B cell (primary cell): ENCODE data around the gene IKBKG. TPM values are rescaled to one million over a fixed set of nuclear protein-coding genes. Genes with fewer than 3 reads are reported as not detected.

Source experiments
- ATAC-seq: fragments of 200-7000 bp; cut with Tn5 transposase; one replicate; pipeline ENCODE4 v1.10.0; 2021; ENCODE audit warnings: low read depth, mild to moderate bottlenecking, moderate number of reproducible peaks, moderate library complexity
- CTCF ChIA-PET: fragments of 350-600 bp; sonication (Branson Sonifier 250); formaldehyde crosslinking; loops from one replicate; lab custom pipeline; 2021; ENCODE audit warnings: antibody characterized with exemption, inconsistent platforms; lab: Charles Lee
- POLR2A ChIA-PET: fragments of 350-600 bp; sonication (Branson Sonifier 250); formaldehyde crosslinking; loops from one replicate; lab custom pipeline; 2021; ENCODE audit warnings: antibody characterized with exemption; lab: Charles Lee
- DNase-seq: peaks from one replicate; pipeline ENCODE4 v3.0.0; 2013
- H2AFZ ChIP-seq: 2 replicates; pipeline ENCODE4 v1.6.1; 2012; ENCODE audit warnings: mild to moderate bottlenecking, low read depth, low read length; ENCODE audit not compliant: insufficient read depth, poor library complexity, severe bottlenecking
- H3K27ac ChIP-seq, 2 donors: 1 replicate in 1 of 2; 2 replicates in 1 of 2; pipeline ENCODE4 v1.5.1; 2012 to 2013; ENCODE audit warnings: low read length in 2 of 2, mild to moderate bottlenecking in 2 of 2, moderate library complexity in 1 of 2
- H3K27me3 ChIP-seq, 4 experiments: fragments of 200-600 bp in 1 of 4; sonication (generic) in 1 of 4; replicated peaks in 1 of 4; 1 replicate in 2 of 4; 2 replicates in 2 of 4; pipeline versions ENCODE4 v1.6.1 to v1.7.0; 2013 to 2016; ENCODE audit warnings: low read length in 3 of 4, mild to moderate bottlenecking in 2 of 4, mixed read lengths in 1 of 4, moderate library complexity in 1 of 4; ENCODE audit not compliant: insufficient read depth in 4 of 4, control insufficient read depth in 3 of 4; ENCODE audit errors: control extremely low read depth in 1 of 4
- H3K36me3 ChIP-seq, 2 experiments: replicated peaks in 1 of 2; 1 replicate in 1 of 2; 2 replicates in 1 of 2; pipeline versions ENCODE4 v1.6.1 to v1.7.1; 2013; ENCODE audit warnings: low read length in 1 of 2; ENCODE audit not compliant: insufficient read depth in 2 of 2, control insufficient read depth in 1 of 2; ENCODE audit errors: control extremely low read depth in 1 of 2, extremely low read depth in 1 of 2
- H3K4me1 ChIP-seq, 2 donors: fragments of 200-600 bp in 1 of 2; sonication (generic) in 1 of 2; 1 replicate in 1 of 2; 2 replicates in 1 of 2; pipeline versions ENCODE4 v1.5.1 to v1.6.1; 2013 to 2017; ENCODE audit warnings: low read length in 2 of 2; ENCODE audit not compliant: control insufficient read depth in 2 of 2, insufficient read depth in 2 of 2
- H3K4me2 ChIP-seq: replicated peaks from 2 replicates; pipeline ENCODE3; 2012; ENCODE audit warnings: mild to moderate bottlenecking, low read depth, low read length; ENCODE audit not compliant: poor library complexity, severe bottlenecking
- H3K4me3 ChIP-seq, 5 experiments: fragments of 200-600 bp in 1 of 5; sonication (generic) in 1 of 5; 1 replicate in 3 of 5; 2 replicates in 2 of 5; pipeline versions ENCODE4 v1.5.1 to v1.7.0; 2011 to 2016; ENCODE audit warnings: low read length in 4 of 5, mild to moderate bottlenecking in 4 of 5, low read depth in 2 of 5, control low read depth in 1 of 5, moderate library complexity in 1 of 5; ENCODE audit not compliant: insufficient read depth in 1 of 5; ENCODE audit errors: control extremely low read depth in 1 of 5, extremely low read depth in 1 of 5
- H3K79me2 ChIP-seq: fragments of 200-600 bp; sonication (generic); one replicate; pipeline ENCODE4 v1.6.0; 2016; ENCODE audit warnings: low read length; ENCODE audit not compliant: control insufficient read depth, insufficient read depth
- H3K9ac ChIP-seq: fragments of 200-600 bp; sonication (generic); 2 replicates; pipeline ENCODE4 v1.6.1; 2017; ENCODE audit warnings: mild to moderate bottlenecking, low read length, moderate library complexity
- H3K9me3 ChIP-seq, 3 donors: one replicate each; pipeline versions ENCODE4 v1.6.1 to v1.7.1; 2013; ENCODE audit warnings: low read length in 2 of 3; ENCODE audit not compliant: control insufficient read depth in 2 of 3, insufficient read depth in 1 of 3; ENCODE audit errors: control extremely low read depth in 1 of 3
- H4K20me1 ChIP-seq: 2 replicates; pipeline ENCODE4 v1.6.0; 2012; ENCODE audit warnings: mild to moderate bottlenecking, low read length; ENCODE audit not compliant: insufficient read depth, control insufficient read depth, poor library complexity, severe bottlenecking
- H3K27ac Mint-ChIP-seq: one replicate; pipeline ENCODE4 v1.8.0; 2021; ENCODE audit warnings: mixed read lengths
- H3K27me3 Mint-ChIP-seq: one replicate; pipeline ENCODE4 v1.8.0; 2021; ENCODE audit warnings: mixed read lengths
- H3K4me1 Mint-ChIP-seq: one replicate; pipeline ENCODE4 v1.8.0; 2021; ENCODE audit warnings: mixed read lengths
- H3K4me3 Mint-ChIP-seq: one replicate; pipeline ENCODE4 v1.8.0; 2021; ENCODE audit warnings: mixed read lengths
- H3K9me3 Mint-ChIP-seq: one replicate; pipeline ENCODE4 v1.8.0; 2022; ENCODE audit warnings: mixed read lengths; ENCODE audit not compliant: insufficient read depth
- CTCF ChIP-seq: fragments of 200-600 bp; IDR thresholded peaks from one replicate; pipeline ENCODE4 v1.8.0; 2022; ENCODE audit warnings: antibody characterized with exemption, mild to moderate bottlenecking
- EZH2 ChIP-seq: IDR thresholded peaks from 2 replicates; pipeline ENCODE4 v1.6.1; 2012; ENCODE audit warnings: borderline replicate concordance, low read depth, mild to moderate bottlenecking, moderate library complexity, low read length; ENCODE audit not compliant: insufficient read depth, poor library complexity, severe bottlenecking
- WGBS: methylation state at CpG from one replicate; pipeline ENCODE4 v1.1.5; 2013; ENCODE audit warnings: missing lambda C conversion rate; ENCODE audit not compliant: insufficient coverage; 5-methylcytosine and 5-hydroxymethylcytosine counted together
- intact Hi-C: fragments of 100-400 bp; cut with micrococcal nuclease; formaldehyde crosslinking; loops from one replicate; pipeline ENCODE4 v1.10.0; 2022
- polyA plus RNA-seq: library from polyadenylated mRNA; depleted of rRNA; stranded (reverse); fragments of >200 nt; gene quantifications from 2 replicates; pipeline ENCODE4 v1.2.3, GENCODE V29; 2012
- total RNA-seq, 2 donors: library from RNA; stranded (reverse); fragments of 120-200 nt in 1 of 2; gene quantifications; 1 replicate in 1 of 2; 2 replicates in 1 of 2; pipeline versions ENCODE4 v1.2.3 to v1.2.4, GENCODE V29; 2013 to 2022

Gene IKBKG
- total and polyA plus RNA-seq, 2 donors (not counting 1 experiment from before 2014, with no cell fraction given) = 46.7 to 65.1 TPM

GRCh38 chrX:154600759-154601374 is 53.4 kb downstream of the IKBKG start:
- Mint-ChIP-seq H3K27me3 (no peaks in the 10 kb centered on the region), H3K4me1 (no peaks in the 10 kb centered on the region), H3K27ac (no peak overlapping the region), H3K9me3 (no peaks in the 10 kb centered on the region), H3K4me3 (no peak overlapping the region)
- WGBS = 92% methylated on average over 10 of the region's 15 CpGs
- Histone ChIP-seq H3K4me1 (no peaks in the 10 kb centered on the region), H3K9ac (no peak overlapping the region), H3K9me3 (peaks cover 0 to 4% (median 0%) of the 10 kb centered on the region in 3 donors), H3K27me3 (no peaks in the 10 kb centered on the region), H3K27ac (no peak overlapping the region), H2AFZ (no peak overlapping the region), H4K20me1 (no peaks in the 10 kb centered on the region), H3K4me2 (no peak overlapping the region), H3K36me3 (no peaks in the 10 kb centered on the region), H3K4me3 (no peak overlapping the region), H3K79me2 (no peaks in the 10 kb centered on the region)
- CTCF ChIA-PET = no interaction called here
- no peak for DNase-seq
- TF ChIP-seq CTCF (no peak), EZH2 (no peak)
- ATAC-seq = no peak
- intact Hi-C loops = no loop called here
- POLR2A ChIA-PET = no interaction called here

- intact Hi-C loops = no loop called here
- Histone ChIP-seq H3K36me3 (no peaks in the 10 kb centered on the region), H3K9ac (no peak overlapping the region), H2AFZ (no peak overlapping the region), H3K79me2 (no peaks in the 10 kb centered on the region), H3K4me2 (no peak overlapping the region), H3K9me3 (peaks cover 0 to 2% (median 0%) of the 10 kb centered on the region in 3 donors), H4K20me1 (no peaks in the 10 kb centered on the region), H3K27me3 (no peaks in the 10 kb centered on the region), H3K4me3 (no peak overlapping the region), H3K4me1 (no peaks in the 10 kb centered on the region), H3K27ac (no peak overlapping the region)
- Mint-ChIP-seq H3K4me3 (no peak overlapping the region), H3K9me3 (no peaks in the 10 kb centered on the region), H3K27ac (no peak overlapping the region), H3K27me3 (no peaks in the 10 kb centered on the region), H3K4me1 (no peaks in the 10 kb centered on the region)
- DNase-seq (no peak), ATAC-seq (no peak)
- ChIA-PET POLR2A (no interaction called here), CTCF (no interaction called here)
- 100% methylated on average over 2 of the region's 13 CpGs for WGBS
- no peak for TF ChIP-seq CTCF
Measured at GRCh38 chrX:154602226-154602625, 54.8 kb downstream of the IKBKG start.
